PC-3 (cell line): Measurements from ENCODE around the gene IPMK. TPM values are rescaled to one million over a fixed set of nuclear protein-coding genes. Genes with fewer than 3 reads are reported as not detected.
A peak's percentile ranks its signal among the peaks of the same experiment; 100 is the strongest.

Experiments
- ATAC-seq: fragments of 200-7000 bp; cut with Tn5 transposase; 2 replicates; pipeline ENCODE4 v1.9.1; 2020; ENCODE audit warnings: mild to moderate bottlenecking, moderate library complexity
- BruUV-seq: library from RNA; stranded (reverse); fragments of 400-500 nt; replicated peaks from 2 replicates; lab custom pipeline; 2021; lab: Mats Ljungman, UMichigan
- CTCF ChIA-PET: fragments of 300-600 bp; sonication (Branson Sonifier 250); formaldehyde crosslinking; loops from one replicate; lab custom pipeline; 2022; ENCODE audit warnings: antibody characterized with exemption; lab: Charles Lee
- POLR2A ChIA-PET: fragments of 300-600 bp; sonication (Branson Sonifier 250); formaldehyde crosslinking; loops from one replicate; lab custom pipeline; 2022; ENCODE audit warnings: antibody characterized with exemption; ENCODE audit not compliant: unreplicated experiment; lab: Charles Lee
- DNase-seq: peaks from one replicate; pipeline ENCODE4 v3.0.0-alpha.2; 2015
- H2AFZ ChIP-seq: fragments of 300-600 bp; sonication (generic); 2 replicates; pipeline ENCODE4 v1.6.0; 2016; ENCODE audit warnings: antibody characterized with exemption, low read length
- H3F3A ChIP-seq: fragments of 300-600 bp; sonication (generic); one replicate; pipeline ENCODE4 v1.6.0; 2017; ENCODE audit warnings: antibody characterized with exemption, low read length, control low read depth, mild to moderate bottlenecking; ENCODE audit not compliant: unreplicated experiment
- H3K27ac ChIP-seq: fragments of 300-600 bp; sonication (generic); 2 replicates; pipeline ENCODE4 v1.5.1; 2016; ENCODE audit warnings: mild to moderate bottlenecking, low read length
- H3K27me3 ChIP-seq: fragments of 300-600 bp; sonication (generic); 2 replicates; pipeline ENCODE4 v1.6.1; 2016; ENCODE audit warnings: low read length, mixed read lengths
- H3K36me3 ChIP-seq: fragments of 300-600 bp; sonication (generic); 2 replicates; pipeline ENCODE4 v1.6.1; 2016; ENCODE audit warnings: low read depth, mixed run types, low read length, mixed read lengths
- H3K4me1 ChIP-seq: fragments of 300-600 bp; sonication (generic); 2 replicates; pipeline ENCODE4 v1.5.1; 2016; ENCODE audit warnings: low read length; ENCODE audit not compliant: insufficient read depth
- H3K4me2 ChIP-seq: fragments of 300-600 bp; sonication (generic); 2 replicates; pipeline ENCODE4 v1.6.0; 2016; ENCODE audit warnings: low read length
- H3K4me3 ChIP-seq: fragments of 300-600 bp; sonication (generic); 2 replicates; pipeline ENCODE4 v1.5.1; 2016; ENCODE audit warnings: mild to moderate bottlenecking, low read length, mixed read lengths
- H3K79me2 ChIP-seq: fragments of 300-600 bp; sonication (generic); 2 replicates; pipeline ENCODE4 v1.6.1; 2017; ENCODE audit warnings: low read length, mixed read lengths
- H3K9ac ChIP-seq: fragments of 300-600 bp; sonication (generic); 2 replicates; pipeline ENCODE4 v1.6.0; 2016; ENCODE audit warnings: mild to moderate bottlenecking, low read length
- H3K9me2 ChIP-seq: fragments of 300-600 bp; sonication (generic); replicated peaks from 2 replicates; pipeline ENCODE4 v1.6.1; 2016; ENCODE audit warnings: mixed run types, low read length, mixed read lengths
- H3K9me3 ChIP-seq: fragments of 300-600 bp; sonication (generic); 2 replicates; pipeline ENCODE4 v1.6.1; 2016; ENCODE audit warnings: low read length, mixed read lengths
- H4K20me1 ChIP-seq: fragments of 300-600 bp; sonication (generic); 2 replicates; pipeline ENCODE4 v1.6.1; 2016; ENCODE audit warnings: low read length, mixed read lengths
- CTCF ChIP-seq: fragments of 300-600 bp; sonication (generic); conservative IDR thresholded peaks from 2 replicates; pipeline ENCODE4 v1.5.1; 2017; ENCODE audit warnings: antibody characterized with exemption, low read depth, mild to moderate bottlenecking, low read length
- EZH2 ChIP-seq: fragments of 300-600 bp; sonication (generic); IDR thresholded peaks from one replicate; pipeline ENCODE4 v1.6.1; 2017; ENCODE audit warnings: antibody characterized with exemption, mild to moderate bottlenecking, low read length; ENCODE audit not compliant: unreplicated experiment
- EZH2phosphoT487 ChIP-seq: fragments of 300-600 bp; sonication (generic); IDR thresholded peaks from 2 replicates; pipeline ENCODE4 v1.6.1; 2018; ENCODE audit warnings: mild to moderate bottlenecking, antibody characterized with exemption, low read length, borderline replicate concordance
- intact Hi-C: fragments of 100-400 bp; cut with micrococcal nuclease; formaldehyde crosslinking; loops from 2 replicates; pipeline ENCODE4 v1.9.0; 2023
- total RNA-seq: library from RNA; depleted of rRNA; stranded (reverse); fragments of >200 nt; gene quantifications from 2 replicates; pipeline ENCODE4 v1.2.3, GENCODE V29; 2014

The IPMK gene
- total RNA-seq, 1 experiment from 2014 or later: 7.1 TPM

GRCh38 chr10:58278962-58279307 lies 11.2 kb upstream of the IPMK start:
- Histone ChIP-seq H3K9ac (no peak overlapping the region), H3K79me2 (peaks cover 42% of the 10 kb centered on the region), H4K20me1 (peaks cover 14% of the 10 kb centered on the region; the same call in 1 of the 2 replicates), H3K9me2 (no peaks in the 10 kb centered on the region), H3F3A (no peaks in the 10 kb centered on the region), H3K36me3 (peaks cover 38% of the 10 kb centered on the region), H3K9me3 (no peaks in the 10 kb centered on the region), H3K4me3 (no peak overlapping the region), H2AFZ (no peak overlapping the region), H3K4me1 (peaks cover 19% of the 10 kb centered on the region), H3K27me3 (no peaks in the 10 kb centered on the region), H3K27ac (no peak overlapping the region), H3K4me2 (no peak overlapping the region)
- no peak for DNase-seq
- no peak for ATAC-seq
- intact Hi-C loops: no loop called here
- ChIA-PET CTCF (no interaction called here), POLR2A (no interaction called here)
- TF ChIP-seq EZH2phosphoT487 (no peak), EZH2 (no peak), CTCF (no peak)
- no TSS peak for BruUV-seq

DNA sequence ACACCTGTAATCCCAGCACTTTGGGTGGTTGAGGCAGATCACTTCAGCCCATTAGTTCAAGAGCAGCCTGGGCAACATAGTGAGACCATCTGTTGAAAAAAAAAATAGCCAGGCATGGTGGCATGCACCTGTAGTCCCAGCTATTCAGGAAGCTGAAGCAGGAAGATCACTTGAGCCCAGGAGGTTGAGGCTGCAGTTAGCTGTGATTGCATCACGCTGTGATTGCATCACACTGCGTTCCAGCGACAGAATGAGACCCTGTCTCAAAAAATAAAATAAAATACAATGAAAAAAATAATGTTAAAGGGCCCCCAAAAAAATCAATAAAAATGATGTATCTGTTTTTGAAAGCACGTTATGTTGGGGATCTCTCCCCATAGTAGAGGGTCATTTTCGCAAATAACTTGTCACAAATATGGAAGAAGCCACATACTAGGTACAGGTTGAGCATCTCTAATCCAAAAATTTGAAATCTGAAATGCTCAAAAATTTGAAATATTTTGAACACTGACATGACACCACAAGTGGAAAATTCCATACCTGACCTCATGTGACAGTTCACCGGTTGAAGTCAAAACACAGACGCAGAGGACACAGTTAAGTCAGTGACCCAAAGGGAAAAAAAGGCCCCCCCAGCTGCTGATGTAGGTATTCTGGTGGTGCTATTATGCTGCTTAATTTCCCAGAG lies 10.7 kb upstream of the IPMK start:
- Histone ChIP-seq H3K79me2 (peaks cover 48% of the 10 kb centered on the region), H3K27ac (no peak overlapping the region), H3K9me3 (no peaks in the 10 kb centered on the region), H4K20me1 (peaks cover 17% of the 10 kb centered on the region; the same call in 1 of the 2 replicates), H3F3A (no peaks in the 10 kb centered on the region), H3K4me2 (no peak overlapping the region), H3K36me3 (peaks cover 38% of the 10 kb centered on the region), H3K27me3 (no peaks in the 10 kb centered on the region), H3K9ac (no peak overlapping the region), H3K4me3 (no peak overlapping the region), H2AFZ (no peak overlapping the region), H3K9me2 (no peaks in the 10 kb centered on the region), H3K4me1 (peaks cover 23% of the 10 kb centered on the region)
- intact Hi-C loops: no loop called here
- BruUV-seq: no TSS peak
- no peak for TF ChIP-seq EZH2
- no peak for TF ChIP-seq EZH2phosphoT487
- TF ChIP-seq CTCF: no peak
- ATAC-seq: no peak
- CTCF ChIA-PET: no interaction called here
- DNase-seq: no peak
- POLR2A ChIA-PET: no interaction called here

- ATAC-seq (peak; percentile 31; the same call in 1 of the 2 replicates), DNase-seq (no peak)
- intact Hi-C loops: no loop called here
- H3K36me3 ChIP-seq: peaks cover 29% of the 10 kb centered on the region
- no peak overlapping the region for H3K9ac ChIP-seq
- peaks cover 57% of the 10 kb centered on the region for H3K79me2 ChIP-seq
- H2AFZ ChIP-seq: no peak overlapping the region
- H3F3A ChIP-seq: no peaks in the 10 kb centered on the region
- ChIA-PET POLR2A (interaction anchor here (0.6 kb wide), 1 partner anchor 27 kb away, joined by 3 read pairs; no protein-coding TSS in a partner anchor), CTCF (interaction anchor here (0.6 kb wide), 1 partner anchor 99 kb away, joined by 3 read pairs; no protein-coding TSS in a partner anchor)
- no peaks in the 10 kb centered on the region for H3K9me3 ChIP-seq
- TF ChIP-seq EZH2phosphoT487 (no peak), EZH2 (no peak), CTCF (no peak)
- H3K27ac ChIP-seq: no peak overlapping the region
- BruUV-seq: no TSS peak
- H3K9me2 ChIP-seq: no peaks in the 10 kb centered on the region
- H3K4me1 ChIP-seq: peaks cover 23% of the 10 kb centered on the region
- peaks cover 30% of the 10 kb centered on the region for H4K20me1 ChIP-seq
- no peaks in the 10 kb centered on the region for H3K27me3 ChIP-seq
- H3K4me3 ChIP-seq: no peak overlapping the region
- H3K4me2 ChIP-seq: no peak overlapping the region
Measured at GRCh38 chr10:58275908-58276307, 8.2 kb upstream of the IPMK start.
